HepG2 (cell line): ENCODE results near the gene TNFRSF13B. TPM values are rescaled to one million over a fixed set of nuclear protein-coding genes. Genes with fewer than 3 reads are reported as not detected.

Experiments used
- ATAC-seq: fragments of 200-7000 bp; cut with Tn5 transposase; 3 replicates; pipeline ENCODE4 v1.9.1; 2020; ENCODE audit warnings: mild to moderate bottlenecking, moderate library complexity
- BruUV-seq: library from RNA; stranded (reverse); fragments of 400-500 nt; replicated peaks from 2 replicates; lab custom pipeline; 2021; lab: Mats Ljungman, UMichigan
- CTCF ChIA-PET: fragments of 300-600 bp; formaldehyde crosslinking; extraction: SDS; loops from one replicate; lab custom pipeline; 2021; ENCODE audit warnings: low total read pairs, inconsistent platforms, low intra/inter-chr PET ratio; lab: Yijun Ruan, JAX
- POLR2A ChIA-PET: fragments of 350-600 bp; sonication (Branson Sonifier 250); formaldehyde crosslinking; loops from one replicate; lab custom pipeline; 2020; ENCODE audit warnings: antibody characterized with exemption, inconsistent platforms; lab: Yijun Ruan, JAX
- DNase-seq: peaks from one replicate; pipeline ENCODE4 v3.0.0-alpha.2; 2015; ENCODE audit warnings: low spot score
- FAIRE-seq: peaks from 3 replicates; lab custom pipeline; 2011; peaks lifted over from hg19 to GRCh38; lab: Jason Lieb, UNC
- H2AFZ ChIP-seq: one replicate; pipeline ENCODE4 v1.6.1; 2011; ENCODE audit warnings: low read length, inconsistent platforms
- H3K27ac ChIP-seq: fragments of 300-600 bp; 3 replicates; pipeline ENCODE4 v1.8.0; 2011; ENCODE audit warnings: mixed run types, mild to moderate bottlenecking, mixed read lengths, low read length, inconsistent platforms; ENCODE audit not compliant: insufficient read depth; ENCODE audit errors: extremely low read length
- H3K27me3 ChIP-seq, 2 experiments: fragments of 200-600 bp in 1 of 2; 2 replicates in 1 of 2; 3 replicates in 1 of 2; pipeline versions ENCODE4 v1.6.0 to v1.8.0; 2011; ENCODE audit warnings: low read length in 2 of 2, mild to moderate bottlenecking in 2 of 2, moderate library complexity in 2 of 2, inconsistent platforms in 1 of 2; ENCODE audit not compliant: insufficient read depth in 2 of 2, control insufficient read depth in 1 of 2
- H3K36me3 ChIP-seq, 2 experiments: fragments of 200-600 bp in 1 of 2; replicated peaks in 1 of 2; 2 replicates in 1 of 2; 3 replicates in 1 of 2; pipeline versions ENCODE4 v1.5.1 to v1.8.0; 2011; ENCODE audit warnings: low read length in 2 of 2, inconsistent platforms in 1 of 2; ENCODE audit not compliant: insufficient read depth in 2 of 2, control insufficient read depth in 1 of 2
- H3K4me1 ChIP-seq: 2 replicates; pipeline ENCODE4 v1.5.1; 2012; ENCODE audit warnings: low read length, inconsistent platforms; ENCODE audit not compliant: insufficient read depth
- H3K4me2 ChIP-seq: 2 replicates; pipeline ENCODE4 v1.6.0; 2011; ENCODE audit warnings: low read depth, low read length, inconsistent platforms
- H3K4me3 ChIP-seq, 3 experiments: fragments of 200-600 bp in 1 of 3; sonication (generic), shearing (Covaris generic) in 1 of 3; replicated peaks in 1 of 3; 2 replicates each; pipeline ENCODE4 v1.5.1; 2011 to 2016; ENCODE audit warnings: low read length in 3 of 3, inconsistent platforms in 2 of 3, low read depth in 2 of 3, mild to moderate bottlenecking in 2 of 3, control low read depth in 1 of 3, mixed read lengths in 1 of 3; ENCODE audit not compliant: insufficient read depth in 1 of 3
- H3K79me2 ChIP-seq: one replicate; pipeline ENCODE4 v1.6.1; 2011; ENCODE audit warnings: low read length, inconsistent platforms; ENCODE audit not compliant: insufficient read depth
- H3K9ac ChIP-seq: 2 replicates; pipeline ENCODE4 v1.6.0; 2011; ENCODE audit warnings: mild to moderate bottlenecking, low read depth, low read length, inconsistent platforms; ENCODE audit not compliant: insufficient read depth
- H3K9me3 ChIP-seq: 2 replicates; pipeline ENCODE4 v1.5.1; 2012; ENCODE audit warnings: mild to moderate bottlenecking, low read length
- H4K20me1 ChIP-seq: 2 replicates; pipeline ENCODE4 v1.6.0; 2011; ENCODE audit warnings: inconsistent platforms, mild to moderate bottlenecking, low read length, moderate library complexity; ENCODE audit not compliant: insufficient read depth
- ATF7 ChIP-seq, 2 experiments: fragments of 450-650 bp in 1 of 2; sonication (generic) in 1 of 2; formaldehyde crosslinking in 1 of 2; IDR thresholded peaks; 2 replicates each; pipeline versions ENCODE4 v1.4.0 to v1.6.1; 2016 to 2020; ENCODE audit warnings: antibody characterized with exemption in 1 of 2, mild to moderate bottlenecking in 1 of 2, missing genetic modification reagents in 1 of 2
- CCAR2 ChIP-seq: fragments of 200-400 bp; formaldehyde crosslinking; optimal IDR thresholded peaks from 2 replicates; pipeline ENCODE3; 2018; ENCODE audit warnings: low read depth, mild to moderate bottlenecking, low read length, moderate library complexity
- GATA4 ChIP-seq: sonication (generic); IDR thresholded peaks from 2 replicates; pipeline ENCODE4 v1.6.1; 2016; ENCODE audit warnings: antibody characterized with exemption, low read depth, borderline replicate concordance
- HNF4A ChIP-seq: sonication (generic); formaldehyde crosslinking; IDR thresholded peaks from 2 replicates; pipeline ENCODE4 v1.4.0; 2020; ENCODE audit warnings: missing genetic modification reagents
- MED8 ChIP-seq: sonication (generic); formaldehyde crosslinking; IDR thresholded peaks from 2 replicates; pipeline ENCODE4 v1.8.1; 2023; ENCODE audit warnings: mild to moderate bottlenecking, missing genetic modification reagents; ENCODE audit not compliant: insufficient replicate concordance
- MTA1 ChIP-seq: sonication (generic); formaldehyde crosslinking; IDR thresholded peaks from 2 replicates; pipeline ENCODE4 v1.4.0; 2020; ENCODE audit warnings: missing genetic modification reagents, mild to moderate bottlenecking, borderline replicate concordance
- SMAD1 ChIP-seq: sonication (generic); formaldehyde crosslinking; IDR thresholded peaks from 2 replicates; pipeline ENCODE4 v1.4.0; 2020; ENCODE audit warnings: missing genetic modification reagents, low read depth, mild to moderate bottlenecking, borderline replicate concordance
- TCF12 ChIP-seq, 2 experiments: fragments of 450-650 bp in 1 of 2; sonication (generic) in 1 of 2; formaldehyde crosslinking in 1 of 2; IDR thresholded peaks; 2 replicates each; pipeline versions ENCODE4 v1.6.1 to v1.8.0; 2017 to 2022; ENCODE audit warnings: antibody characterized with exemption in 1 of 2, mild to moderate bottlenecking in 1 of 2, missing genetic modification reagents in 1 of 2, moderate library complexity in 1 of 2
- TSC22D2 ChIP-seq: sonication (generic); formaldehyde crosslinking; IDR thresholded peaks from 2 replicates; pipeline ENCODE4 v1.5.1; 2020; ENCODE audit warnings: missing genetic modification reagents, mild to moderate bottlenecking, borderline replicate concordance
- ZNF296 ChIP-seq: sonication (generic); formaldehyde crosslinking; conservative IDR thresholded peaks from 2 replicates; pipeline ENCODE4 v1.5.0; 2020; ENCODE audit warnings: mild to moderate bottlenecking, missing genetic modification reagents
- ZNF605 ChIP-seq: sonication (generic); formaldehyde crosslinking; IDR thresholded peaks from 2 replicates; pipeline ENCODE4 v1.8.0; 2022; ENCODE audit warnings: mild to moderate bottlenecking, missing genetic modification reagents
- ZNF768 ChIP-seq: sonication (generic); formaldehyde crosslinking; IDR thresholded peaks from 2 replicates; pipeline ENCODE4 v1.4.0; 2020; ENCODE audit warnings: missing genetic modification reagents
- WGBS: methylation state at CpG from one replicate; pipeline ENCODE4 v1.1.6; 2017; ENCODE audit warnings: low lambda C conversion rate; 5-methylcytosine and 5-hydroxymethylcytosine counted together
- in situ Hi-C: cut with HindIII; loops from 2 replicates; pipeline ENCODE4 v1.10.0; 2017; ENCODE audit warnings: low pct_unique_long_range_greater_than_20kb; ENCODE audit not compliant: extremely low pct_ligation_motif_present
- intact Hi-C: fragments of 100-400 bp; cut with micrococcal nuclease; formaldehyde crosslinking; loops from one replicate; pipeline ENCODE4 v1.10.0; 2022; ENCODE audit not compliant: unreplicated experiment
- polyA plus RNA-seq, 8 experiments: library from polyadenylated mRNA; depleted of rRNA in 3 of 8; stranded (reverse) in 7 of 8; unstranded in 1 of 8; fragments of >200 nt; fragmentation: Illumina TruSeq in 4 of 8; extraction: Trizol in 4 of 8; gene quantifications; 2 replicates each; pipeline versions ENCODE4 v1.2.1 to v1.2.3, GENCODE V29; 2011 to 2016; ENCODE audit warnings: low read depth in 4 of 8, missing spikeins in 1 of 8, mixed read lengths in 1 of 8; ENCODE audit not compliant: insufficient read depth in 1 of 8
- total RNA-seq, 5 experiments: library from RNA; depleted of rRNA; stranded (reverse); fragments of >200 nt; fragmentation: Illumina TruSeq; extraction: Trizol; gene quantifications; 2 replicates each; pipeline ENCODE4 v1.2.3, GENCODE V29; 2016; ENCODE audit warnings: low read depth in 1 of 5
- TF ChIP-seq, protein P1 (sequence below): IDR thresholded peaks from 2 replicates; pipeline ENCODE4 v1.6.1; 2016; ENCODE audit warnings: control low read depth
- TF ChIP-seq, protein P2 (sequence below): sonication (generic); formaldehyde crosslinking; conservative IDR thresholded peaks from 2 replicates; pipeline ENCODE4 v1.8.0; 2022; ENCODE audit warnings: missing genetic modification reagents

The TNFRSF13B gene
- total and polyA plus RNA-seq, 2 of the 13 experiments (the other 11 are each of a cell fraction or from before 2014, with no cell fraction given) = not detected

DNA sequence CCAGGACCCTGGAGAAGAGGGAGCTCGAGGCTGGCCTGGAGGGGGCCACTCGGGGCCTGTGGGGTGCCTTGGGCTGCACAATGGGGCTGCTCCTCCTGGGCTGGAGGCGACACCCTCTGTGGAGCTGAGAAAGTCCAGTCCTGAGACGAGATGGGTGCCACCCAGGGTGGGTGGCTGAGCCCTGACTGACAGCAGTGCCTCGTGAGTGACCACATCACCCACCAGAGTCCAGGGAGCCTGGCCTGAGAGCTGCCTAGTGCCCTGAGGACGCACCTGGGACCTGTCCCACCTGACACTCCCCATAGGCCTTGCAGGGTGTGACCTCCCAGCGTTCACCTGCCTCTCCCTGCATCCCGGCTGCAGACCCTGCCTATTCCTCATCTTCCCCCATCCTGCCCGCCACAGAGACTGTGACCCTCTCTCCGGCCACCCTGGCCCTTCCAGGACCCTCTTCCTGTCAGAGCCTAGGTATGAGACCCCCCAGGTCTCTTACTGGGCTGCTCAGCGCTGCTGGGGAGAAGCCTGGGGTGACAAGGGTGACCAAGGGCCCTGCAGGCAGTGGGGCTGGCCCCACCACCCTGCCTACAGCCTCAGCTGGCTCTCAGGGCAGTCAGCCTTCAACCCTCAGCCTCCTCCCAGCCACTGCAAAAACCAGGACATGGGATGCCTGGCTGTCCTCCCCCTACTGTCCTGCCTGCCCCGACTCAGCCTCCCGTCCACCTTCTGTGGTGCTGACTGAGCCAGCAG lies 41.2 kb downstream of the TNFRSF13B start:
- intact Hi-C loops (no loop called here), in situ Hi-C loops (no loop called here)
- Histone ChIP-seq H3K27ac (no peak overlapping the region), H3K9ac (no peak overlapping the region), H3K36me3 (no peaks in the 10 kb centered on the region), H2AFZ (no peak overlapping the region), H3K4me1 (no peaks in the 10 kb centered on the region), H4K20me1 (no peaks in the 10 kb centered on the region), H3K79me2 (no peaks in the 10 kb centered on the region), H3K9me3 (no peaks in the 10 kb centered on the region), H3K4me3 (no peak overlapping the region), H3K27me3 (peaks cover 12 to 76% of the 10 kb centered on the region in 2 experiments; a peak in 4 of 5 replicates), H3K4me2 (no peak overlapping the region)
- FAIRE-seq (no peak), ATAC-seq (no peak), DNase-seq (no peak)
- BruUV-seq = no TSS peak
- TF ChIP-seq ZNF605 (CRISPR knock-in tag) = no peak
- no peak for TF ChIP-seq HNF4A
- no peak for TF ChIP-seq TCF12 (IDR thresholded peaks at IDR 0.05)
- TF ChIP-seq TCF12 (CRISPR knock-in tag; IDR thresholded peaks at IDR 0.05) = no peak
- TF ChIP-seq MTA1 (CRISPR knock-in tag) = no peak
- TF ChIP-seq ATF7 (IDR thresholded peaks at IDR 0.05) = no peak
- no peak for TF ChIP-seq ATF7 (CRISPR knock-in tag; IDR thresholded peaks at IDR 0.05)
- no peak for TF ChIP-seq SMAD1
- 0% methylated on average over 7 of the region's 13 CpGs for WGBS
- ChIA-PET CTCF (no interaction called here), POLR2A (no interaction called here)

DNA sequence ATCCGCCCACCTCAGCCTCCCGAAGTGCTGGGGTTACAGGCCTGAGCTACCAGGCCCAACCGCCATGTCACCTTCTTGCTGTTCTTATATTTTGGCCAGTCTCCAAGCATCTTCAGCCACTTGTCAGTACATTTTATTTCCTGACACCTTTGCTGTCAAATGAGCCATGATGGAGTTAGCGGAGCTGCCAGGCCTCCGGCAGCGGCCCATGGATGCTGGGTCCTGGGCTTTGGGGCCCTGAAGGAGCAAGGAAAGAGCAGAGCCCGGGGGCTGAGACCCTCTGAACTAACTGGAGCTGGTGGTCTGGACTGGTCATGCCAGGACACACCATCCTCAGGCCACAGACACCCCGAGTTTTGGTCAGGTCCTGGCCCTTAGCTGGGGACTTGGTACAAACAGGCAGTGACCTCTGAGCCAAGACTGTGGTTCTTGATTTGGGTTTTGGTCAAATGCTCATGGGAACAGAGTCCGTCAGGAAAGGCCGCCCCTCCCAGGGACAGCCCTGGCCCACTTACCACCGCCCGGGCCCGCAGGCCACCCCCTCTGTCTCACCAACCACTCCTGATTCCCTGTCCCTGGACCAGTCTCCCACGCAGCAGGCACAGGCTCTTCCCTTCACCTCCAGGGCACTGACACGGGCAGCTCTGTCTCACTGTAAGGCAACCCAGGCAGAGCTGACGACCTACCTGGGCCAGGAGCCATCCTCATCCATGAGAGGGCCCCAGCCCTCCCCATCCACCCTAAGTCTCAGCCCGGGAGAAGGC lies 42.0 kb downstream of the TNFRSF13B start:
- no peaks in the 10 kb centered on the region for H3K36me3 ChIP-seq
- no peak overlapping the region for H3K4me2 ChIP-seq
- BruUV-seq = no TSS peak
- ATAC-seq = no peak
- WGBS = 60% methylated on average over 10 of the region's 17 CpGs
- CTCF ChIA-PET = no interaction called here
- in situ Hi-C loops = no loop called here
- no peaks in the 10 kb centered on the region for H3K79me2 ChIP-seq
- FAIRE-seq = no peak
- no peaks in the 10 kb centered on the region for H3K4me1 ChIP-seq
- intact Hi-C loops = no loop called here
- DNase-seq = no peak
- H3K9me3 ChIP-seq = no peaks in the 10 kb centered on the region
- no peak overlapping the region for H3K9ac ChIP-seq
- H2AFZ ChIP-seq = no peak overlapping the region
- no peak overlapping the region for H3K4me3 ChIP-seq
- POLR2A ChIA-PET = no interaction called here
- no peaks in the 10 kb centered on the region for H4K20me1 ChIP-seq
- no peak overlapping the region for H3K27ac ChIP-seq
- peaks cover 15 to 72% of the 10 kb centered on the region in 2 experiments; a peak in 4 of 5 replicates for H3K27me3 ChIP-seq
- TF ChIP-seq GATA4 (no peak), CCAR2 (no peak), ZNF768 (CRISPR knock-in tag) (no peak), MED8 (CRISPR knock-in tag) (no peak), ZNF296 (CRISPR knock-in tag) (no peak), TSC22D2 (CRISPR knock-in tag) (no peak)
- TF ChIP-seq, protein P1, sequence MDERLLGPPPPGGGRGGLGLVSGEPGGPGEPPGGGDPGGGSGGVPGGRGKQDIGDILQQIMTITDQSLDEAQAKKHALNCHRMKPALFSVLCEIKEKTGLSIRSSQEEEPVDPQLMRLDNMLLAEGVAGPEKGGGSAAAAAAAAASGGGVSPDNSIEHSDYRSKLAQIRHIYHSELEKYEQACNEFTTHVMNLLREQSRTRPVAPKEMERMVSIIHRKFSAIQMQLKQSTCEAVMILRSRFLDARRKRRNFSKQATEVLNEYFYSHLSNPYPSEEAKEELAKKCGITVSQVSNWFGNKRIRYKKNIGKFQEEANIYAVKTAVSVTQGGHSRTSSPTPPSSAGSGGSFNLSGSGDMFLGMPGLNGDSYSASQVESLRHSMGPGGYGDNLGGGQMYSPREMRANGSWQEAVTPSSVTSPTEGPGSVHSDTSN (CRISPR knock-in tag) = no peak
- TF ChIP-seq, protein P2, sequence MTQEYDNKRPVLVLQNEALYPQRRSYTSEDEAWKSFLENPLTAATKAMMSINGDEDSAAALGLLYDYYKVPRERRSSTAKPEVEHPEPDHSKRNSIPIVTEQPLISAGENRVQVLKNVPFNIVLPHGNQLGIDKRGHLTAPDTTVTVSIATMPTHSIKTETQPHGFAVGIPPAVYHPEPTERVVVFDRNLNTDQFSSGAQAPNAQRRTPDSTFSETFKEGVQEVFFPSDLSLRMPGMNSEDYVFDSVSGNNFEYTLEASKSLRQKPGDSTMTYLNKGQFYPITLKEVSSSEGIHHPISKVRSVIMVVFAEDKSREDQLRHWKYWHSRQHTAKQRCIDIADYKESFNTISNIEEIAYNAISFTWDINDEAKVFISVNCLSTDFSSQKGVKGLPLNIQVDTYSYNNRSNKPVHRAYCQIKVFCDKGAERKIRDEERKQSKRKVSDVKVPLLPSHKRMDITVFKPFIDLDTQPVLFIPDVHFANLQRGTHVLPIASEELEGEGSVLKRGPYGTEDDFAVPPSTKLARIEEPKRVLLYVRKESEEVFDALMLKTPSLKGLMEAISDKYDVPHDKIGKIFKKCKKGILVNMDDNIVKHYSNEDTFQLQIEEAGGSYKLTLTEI = no peak
